ENCODE data around the gene TNIK.

GRCh38 chr3:171390051-171390941 lies 69.9 kb downstream of the TNIK start:
- TF ChIP-seq CTCF (conservative IDR thresholded peaks at IDR 0.05) (no peak), ZFX (IDR thresholded peaks at IDR 0.05) (no peak)
